HG02571 (cell line): ENCODE results near the gene PSAP.
"Not testable (repeated sequence)": the region's sequence is repeated elsewhere in the genome, so short reads cannot be mapped to it uniquely, and the experiment has no call there.

ENCODE experiments used
- ATAC-seq: cut with Tn5 transposase; IDR thresholded peaks from one replicate; pipeline ENCODE4 v1.9.1; 2021; ENCODE audit warnings: mild to moderate bottlenecking, moderate library complexity; ENCODE audit not compliant: unreplicated experiment

Gene PSAP

GRCh38 chr10:71850743-71851464 is at the start of gene PSAP:
PSAP (minus strand) TSS chr10:71851251; CDS start chr10:71851221, 30 bp downstream.
- ATAC-seq: peak; percentile 95

GRCh38 chr10:71900441-71901180 is 49.6 kb upstream of the PSAP start:
- ATAC-seq: no peak

GRCh38 chr10:71899665-71900412 is 48.8 kb upstream of the PSAP start:
- ATAC-seq: no peak

GRCh38 chr10:71898346-71898745 is 47.3 kb upstream of the PSAP start:
- ATAC-seq: not testable (repeated sequence)

- no peak for ATAC-seq
Observed at GRCh38 chr10:71893920-71894319, 42.9 kb upstream of the PSAP start.

- no peak for ATAC-seq
Observed at GRCh38 chr10:71893258-71893815, 42.3 kb upstream of the PSAP start.

- no peak for ATAC-seq
Observed at GRCh38 chr10:71891437-71891836, 40.4 kb upstream of the PSAP start.

GRCh38 chr10:71889388-71889987 is 38.4 kb upstream of the PSAP start:
- ATAC-seq: no peak

- peak; percentile 59 for ATAC-seq
Observed at GRCh38 chr10:71888623-71889387, 37.8 kb upstream of the PSAP start.

GRCh38 chr10:71888248-71888622 is 37.2 kb upstream of the PSAP start:
- ATAC-seq: no peak

GRCh38 chr10:71887743-71888142 is 36.7 kb upstream of the PSAP start:
- no peak for ATAC-seq

- ATAC-seq: no peak
Observed at GRCh38 chr10:71882813-71883659, 32.0 kb upstream of the PSAP start.

GRCh38 chr10:71881647-71882355 is 30.8 kb upstream of the PSAP start:
- ATAC-seq: no peak

- ATAC-seq: not testable (repeated sequence)
Observed at GRCh38 chr10:71881307-71881624, 30.2 kb upstream of the PSAP start.

GRCh38 chr10:71880425-71881306 is 29.6 kb upstream of the PSAP start:
- ATAC-seq: no peak

GRCh38 chr10:71878327-71879034 is 27.4 kb upstream of the PSAP start:
- ATAC-seq: no peak

GRCh38 chr10:71877821-71878220 is 26.8 kb upstream of the PSAP start:
- ATAC-seq: no peak
